GM12874 (cell line): ENCODE results near the gene TBC1D22A.

ENCODE experiments used
- TF ChIP-seq, protein P1 (sequence below): IDR thresholded peaks from 2 replicates; pipeline ENCODE4 v1.5.1; 2011; ENCODE audit warnings: low read depth, mild to moderate bottlenecking, control low read depth, low read length, moderate library complexity; ENCODE audit not compliant: insufficient read depth

The TBC1D22A gene

GRCh38 chr22:46894081-46894671 lies 131.7 kb downstream of the TBC1D22A start:
- TF ChIP-seq, protein P1, sequence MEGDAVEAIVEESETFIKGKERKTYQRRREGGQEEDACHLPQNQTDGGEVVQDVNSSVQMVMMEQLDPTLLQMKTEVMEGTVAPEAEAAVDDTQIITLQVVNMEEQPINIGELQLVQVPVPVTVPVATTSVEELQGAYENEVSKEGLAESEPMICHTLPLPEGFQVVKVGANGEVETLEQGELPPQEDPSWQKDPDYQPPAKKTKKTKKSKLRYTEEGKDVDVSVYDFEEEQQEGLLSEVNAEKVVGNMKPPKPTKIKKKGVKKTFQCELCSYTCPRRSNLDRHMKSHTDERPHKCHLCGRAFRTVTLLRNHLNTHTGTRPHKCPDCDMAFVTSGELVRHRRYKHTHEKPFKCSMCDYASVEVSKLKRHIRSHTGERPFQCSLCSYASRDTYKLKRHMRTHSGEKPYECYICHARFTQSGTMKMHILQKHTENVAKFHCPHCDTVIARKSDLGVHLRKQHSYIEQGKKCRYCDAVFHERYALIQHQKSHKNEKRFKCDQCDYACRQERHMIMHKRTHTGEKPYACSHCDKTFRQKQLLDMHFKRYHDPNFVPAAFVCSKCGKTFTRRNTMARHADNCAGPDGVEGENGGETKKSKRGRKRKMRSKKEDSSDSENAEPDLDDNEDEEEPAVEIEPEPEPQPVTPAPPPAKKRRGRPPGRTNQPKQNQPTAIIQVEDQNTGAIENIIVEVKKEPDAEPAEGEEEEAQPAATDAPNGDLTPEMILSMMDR, result no peak

GRCh38 chr22:46894851-46895640 lies 132.6 kb downstream of the TBC1D22A start:
- TF ChIP-seq, protein P1, result no peak

DNA sequence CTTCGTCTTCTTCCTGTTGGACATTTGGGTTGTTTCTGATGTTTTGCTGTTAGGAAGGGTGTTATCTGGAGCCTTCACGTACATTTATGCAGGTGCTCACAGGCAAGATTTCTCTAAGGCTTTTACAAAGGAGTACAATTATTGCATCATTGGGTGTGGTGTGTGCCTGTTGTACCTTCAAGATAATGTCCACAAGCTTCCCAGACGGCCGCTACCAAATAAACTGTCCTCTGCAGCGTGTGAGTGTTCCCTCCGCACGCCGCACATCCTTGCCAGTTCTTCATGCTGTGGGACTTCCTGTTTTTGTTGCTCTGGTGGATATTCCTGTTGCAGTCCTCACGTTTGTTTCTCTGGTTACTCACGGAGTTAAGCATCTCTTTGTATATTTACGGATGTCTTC lies 133.3 kb downstream of the TBC1D22A start:
- TF ChIP-seq, protein P1, result no peak

DNA sequence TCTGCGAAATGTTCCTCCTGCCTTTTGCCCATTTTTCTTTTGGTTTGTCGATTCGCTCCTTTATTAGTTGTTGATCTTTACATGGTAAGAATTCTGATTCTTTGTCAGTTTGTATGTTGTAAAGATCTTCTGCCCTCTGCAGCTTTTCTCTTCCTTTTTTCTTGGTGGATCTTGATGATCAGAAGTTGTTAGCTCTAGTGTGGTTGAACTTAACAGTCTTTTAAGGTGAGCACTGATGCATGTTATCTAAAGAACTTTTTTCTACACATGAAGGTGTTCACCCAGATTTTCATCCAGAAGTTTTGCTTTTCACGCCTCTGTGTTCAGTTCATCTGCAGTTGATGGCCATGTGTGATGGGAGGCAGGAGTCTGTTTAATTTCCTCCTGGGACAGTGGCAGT lies 133.7 kb downstream of the TBC1D22A start:
- TF ChIP-seq, protein P1, result no peak

DNA sequence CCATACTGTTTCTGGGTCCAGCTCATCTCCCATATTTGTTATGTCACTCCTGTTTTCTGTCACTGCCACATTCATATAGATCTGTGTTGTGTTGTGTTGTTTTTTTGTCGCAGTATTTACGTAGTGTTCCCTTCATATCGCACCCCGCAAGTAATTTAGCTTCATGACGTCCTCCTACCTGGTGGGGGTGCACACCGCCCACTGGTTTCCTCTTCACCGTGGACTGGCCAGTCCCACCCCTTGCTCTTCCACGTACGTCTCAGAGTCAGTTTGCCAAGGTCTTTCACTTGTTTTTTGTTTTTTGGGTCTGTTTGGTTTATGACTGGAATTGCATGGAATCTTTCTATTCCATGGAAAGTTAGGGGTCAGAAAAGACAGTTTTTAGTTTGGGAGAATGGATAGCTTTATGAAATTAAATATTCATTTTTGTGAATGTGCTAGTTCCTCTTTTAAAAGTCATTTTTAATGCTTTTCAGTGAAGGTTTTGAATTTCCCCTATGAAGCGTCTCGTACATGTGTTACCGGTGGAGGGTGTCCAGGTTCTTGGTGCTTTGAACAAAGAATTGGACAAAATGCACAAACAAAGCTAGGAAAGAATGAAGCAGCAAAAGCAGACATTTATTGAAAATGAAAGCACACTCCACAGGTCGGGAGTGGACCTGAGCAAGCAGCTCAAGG lies 134.3 kb downstream of the TBC1D22A start:
- TF ChIP-seq, protein P1, result no peak

GRCh38 chr22:46897246-46897623 lies 134.8 kb downstream of the TBC1D22A start:
- TF ChIP-seq, protein P1, result no peak

GRCh38 chr22:46900549-46900948 lies 138.1 kb downstream of the TBC1D22A start:
- TF ChIP-seq, protein P1, result no peak
